Thyroid gland (tissue), 4 donors: Measurements from ENCODE around the gene DPY19L1.
"Not testable (repeated sequence)": the region's sequence is repeated elsewhere in the genome, so short reads cannot be mapped to it uniquely, and the experiment has no call there.

Experiments used
- CTCF ChIP-seq, 6 experiments: fragments of 200-600 bp in 3 of 6; fragments of 450-650 bp in 3 of 6; sonication (generic) in 3 of 6; IDR thresholded peaks; one replicate each; pipeline ENCODE4 v1.5.1; 2016 to 2019; ENCODE audit warnings: antibody characterized with exemption in 6 of 6, mild to moderate bottlenecking in 2 of 6, inconsistent platforms in 1 of 6, moderate library complexity in 1 of 6
- POLR2A ChIP-seq, 2 donors: fragments of 450-650 bp; IDR thresholded peaks; one replicate each; pipeline ENCODE4 v1.6.1; 2017; ENCODE audit warnings: antibody characterized with exemption in 2 of 2, mild to moderate bottlenecking in 2 of 2, moderate library complexity in 1 of 2

- TF ChIP-seq CTCF, POLR2A (IDR thresholded peaks at IDR 0.05): not testable (repeated sequence)
These were observed 69.5 kb downstream of the DPY19L1 start for GRCh38 chr7:34967818-34968217.
